Inferior parietal cortex (tissue), 1 donor: ENCODE data around the gene WDR74.
"Not testable (repeated sequence)": the region's sequence is repeated elsewhere in the genome, so short reads cannot be mapped to it uniquely, and the experiment has no call there.

Experiments
- DNase-seq: peaks from one replicate; pipeline ENCODE4 v3.0.0-alpha.2; 2016; ENCODE audit errors: extremely low spot score

Gene WDR74

DNA sequence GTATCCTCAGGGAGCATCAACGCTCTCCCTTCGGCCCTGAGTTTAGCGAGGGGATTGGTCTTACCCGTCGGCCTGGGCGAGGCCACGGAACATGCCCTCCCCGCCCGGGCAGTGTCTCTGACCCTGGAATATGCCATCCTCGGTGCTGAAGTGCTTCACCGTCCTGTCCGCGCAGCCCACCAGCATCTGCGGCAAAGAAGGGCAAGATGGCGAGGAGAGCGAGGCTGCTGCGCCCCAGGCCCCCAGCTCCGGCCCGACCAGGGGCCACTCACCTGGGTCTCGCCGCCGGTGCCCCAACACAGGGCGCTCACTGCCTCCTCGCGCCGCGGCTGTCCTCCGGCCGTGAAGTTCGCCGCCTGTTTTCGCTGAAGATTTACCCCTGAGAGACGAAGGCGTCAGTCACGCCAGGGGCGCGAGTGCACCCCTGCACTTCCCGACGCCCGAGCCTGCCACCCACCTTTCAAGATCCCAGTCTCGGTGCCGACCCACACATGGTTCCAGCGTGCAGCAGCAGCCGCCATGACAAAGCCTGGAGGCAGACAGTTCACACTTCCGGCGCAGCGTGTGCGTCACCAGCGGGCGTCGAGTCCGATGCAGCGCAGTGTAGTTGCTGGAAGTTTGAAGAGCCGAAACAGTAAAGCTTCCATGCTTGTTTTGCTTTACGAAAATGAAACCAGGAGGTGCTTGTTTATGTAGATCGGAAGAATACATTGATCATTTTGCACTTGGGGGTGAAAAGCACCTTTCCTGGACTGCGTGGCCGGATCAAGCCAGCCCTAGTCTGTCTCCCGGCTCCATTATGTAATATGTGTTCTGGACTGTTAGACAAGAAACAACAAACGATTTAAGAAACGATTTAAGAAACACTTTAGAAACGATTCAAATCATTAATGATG lies at the start of gene WDR74:
Gene WDR74 (minus strand): TSS at position 541 of the 896 bp plus-strand sequence. CDS start 20 bp downstream, at position 521.
- DNase-seq, result peak; percentile 98

DNA sequence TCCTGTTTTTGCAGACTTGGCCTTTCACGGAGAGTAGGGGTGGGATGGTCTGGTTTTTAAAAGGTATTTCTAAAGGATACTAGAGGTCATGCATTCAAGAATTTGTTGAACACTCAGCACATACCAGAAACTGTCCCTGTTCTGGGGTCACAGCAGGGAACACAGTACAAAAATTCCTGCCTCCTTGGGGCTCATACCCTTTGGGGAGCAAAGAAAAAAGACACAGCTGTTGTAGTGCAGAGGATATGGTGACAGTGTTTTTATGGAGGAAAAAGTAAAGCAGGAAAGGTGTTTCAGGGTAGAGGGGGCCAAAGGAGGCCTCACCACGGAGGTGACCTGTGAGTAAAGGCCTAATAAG lies 49.7 kb upstream of the WDR74 start:
- DNase-seq, result no peak

DNA sequence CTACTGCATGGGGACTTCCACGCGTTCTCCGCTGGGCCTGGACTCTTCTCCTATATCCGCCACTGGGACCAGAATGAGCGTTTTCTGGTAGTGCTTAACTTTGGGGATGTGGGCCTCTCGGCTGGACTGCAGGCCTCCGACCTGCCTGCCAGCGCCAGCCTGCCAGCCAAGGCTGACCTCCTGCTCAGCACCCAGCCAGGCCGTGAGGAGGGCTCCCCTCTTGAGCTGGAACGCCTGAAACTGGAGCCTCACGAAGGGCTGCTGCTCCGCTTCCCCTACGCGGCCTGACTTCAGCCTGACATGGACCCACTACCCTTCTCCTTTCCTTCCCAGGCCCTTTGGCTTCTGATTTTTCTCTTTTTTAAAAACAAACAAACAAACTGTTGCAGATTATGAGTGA lies 49.0 kb upstream of the WDR74 start:
- DNase-seq, result no peak

DNA sequence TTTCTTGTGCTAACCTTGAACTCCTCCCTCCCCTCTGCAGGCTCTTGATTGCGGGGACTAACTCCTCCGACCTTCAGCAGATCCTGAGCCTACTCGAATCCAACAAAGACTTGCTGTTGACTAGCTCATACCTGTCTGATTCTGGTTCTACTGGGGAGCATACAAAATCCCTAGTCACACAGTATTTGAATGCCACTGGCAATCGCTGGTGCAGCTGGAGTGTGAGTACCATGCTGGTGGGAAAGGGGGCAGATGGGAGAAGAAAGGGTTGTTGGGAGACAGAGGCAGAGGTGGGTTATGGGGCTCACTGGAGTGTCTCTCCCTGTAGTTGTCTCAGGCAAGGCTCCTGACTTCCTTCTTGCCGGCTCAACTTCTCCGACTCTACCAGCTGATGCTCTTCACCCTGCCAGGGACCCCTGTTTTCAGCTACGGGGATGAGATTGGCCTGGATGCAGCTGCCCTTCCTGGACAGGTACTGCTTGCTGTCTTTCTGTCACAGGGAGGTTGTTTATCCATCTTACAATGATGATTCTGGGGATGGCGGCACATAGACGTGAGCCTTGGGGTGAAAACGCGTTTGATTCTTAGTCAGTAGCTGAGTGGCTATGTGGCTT lies 45.9 kb upstream of the WDR74 start:
- no peak for DNase-seq

DNA sequence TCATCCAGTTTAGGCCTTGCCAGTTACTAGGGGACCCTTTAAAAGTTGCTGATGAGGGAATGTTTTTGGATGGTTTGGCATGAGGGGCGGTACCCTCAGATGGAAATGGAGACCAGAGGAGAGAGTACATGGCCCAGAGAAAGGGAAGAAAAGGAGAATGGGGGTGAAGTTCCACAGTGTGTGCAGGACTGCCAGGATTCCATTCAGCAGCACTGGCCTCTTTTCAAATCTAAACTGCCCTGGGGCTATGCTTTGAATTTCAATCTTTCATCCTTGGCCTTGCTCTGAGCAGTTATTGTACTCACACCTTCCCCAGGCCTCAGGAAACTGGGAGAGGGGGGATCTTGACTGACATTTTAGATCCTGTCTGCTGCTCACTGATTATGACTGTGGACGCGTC lies 44.3 kb upstream of the WDR74 start:
- DNase-seq, result no peak

DNA sequence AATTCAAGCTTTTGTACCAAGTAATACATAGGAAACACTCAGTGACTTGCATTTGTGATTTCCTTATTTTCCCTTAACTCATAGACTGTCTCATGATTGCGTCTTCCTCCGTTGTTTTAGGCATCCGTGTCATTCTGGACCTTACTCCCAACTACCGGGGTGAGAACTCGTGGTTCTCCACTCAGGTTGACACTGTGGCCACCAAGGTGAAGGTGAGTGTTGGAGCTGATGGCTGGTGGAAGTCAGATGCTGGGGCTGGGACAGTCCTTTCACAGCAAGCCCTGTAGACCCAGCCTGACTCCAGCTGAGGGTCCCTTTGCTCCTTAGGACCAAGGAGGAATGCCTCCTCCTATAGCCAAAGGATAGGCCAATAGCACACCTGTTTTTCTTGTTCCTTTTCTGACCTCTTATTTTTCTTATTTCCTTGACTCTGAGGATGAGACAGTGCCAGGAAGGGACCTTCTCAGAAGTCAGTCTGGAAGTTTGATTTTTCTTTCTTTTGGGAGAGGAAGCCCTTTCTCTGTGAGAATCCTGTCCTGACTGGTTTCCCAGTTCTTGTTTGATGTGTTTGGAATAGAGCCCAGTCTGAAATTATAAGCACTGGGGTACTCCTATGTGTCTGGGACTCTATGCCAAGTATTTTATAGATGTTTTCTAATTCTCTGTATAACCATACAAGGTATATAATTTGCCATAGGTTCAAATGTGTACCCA lies 43.6 kb upstream of the WDR74 start:
- no peak for DNase-seq

DNA sequence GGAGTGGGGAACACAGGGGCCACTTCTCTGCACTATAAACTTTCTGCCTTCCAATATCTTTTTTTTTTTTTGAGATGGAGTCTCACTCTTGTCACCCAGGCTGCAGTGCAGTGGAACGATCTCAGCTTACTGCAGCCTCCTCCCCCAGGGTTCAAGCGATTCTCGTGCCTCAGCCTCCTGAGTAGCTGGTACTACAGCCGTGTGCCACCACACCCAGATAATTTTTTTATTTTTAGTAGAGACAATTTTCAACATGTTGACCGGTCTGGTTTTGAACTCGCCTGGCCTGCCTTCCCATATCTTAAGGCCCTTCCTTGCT lies 43.0 kb upstream of the WDR74 start:
- DNase-seq, result no peak

DNA sequence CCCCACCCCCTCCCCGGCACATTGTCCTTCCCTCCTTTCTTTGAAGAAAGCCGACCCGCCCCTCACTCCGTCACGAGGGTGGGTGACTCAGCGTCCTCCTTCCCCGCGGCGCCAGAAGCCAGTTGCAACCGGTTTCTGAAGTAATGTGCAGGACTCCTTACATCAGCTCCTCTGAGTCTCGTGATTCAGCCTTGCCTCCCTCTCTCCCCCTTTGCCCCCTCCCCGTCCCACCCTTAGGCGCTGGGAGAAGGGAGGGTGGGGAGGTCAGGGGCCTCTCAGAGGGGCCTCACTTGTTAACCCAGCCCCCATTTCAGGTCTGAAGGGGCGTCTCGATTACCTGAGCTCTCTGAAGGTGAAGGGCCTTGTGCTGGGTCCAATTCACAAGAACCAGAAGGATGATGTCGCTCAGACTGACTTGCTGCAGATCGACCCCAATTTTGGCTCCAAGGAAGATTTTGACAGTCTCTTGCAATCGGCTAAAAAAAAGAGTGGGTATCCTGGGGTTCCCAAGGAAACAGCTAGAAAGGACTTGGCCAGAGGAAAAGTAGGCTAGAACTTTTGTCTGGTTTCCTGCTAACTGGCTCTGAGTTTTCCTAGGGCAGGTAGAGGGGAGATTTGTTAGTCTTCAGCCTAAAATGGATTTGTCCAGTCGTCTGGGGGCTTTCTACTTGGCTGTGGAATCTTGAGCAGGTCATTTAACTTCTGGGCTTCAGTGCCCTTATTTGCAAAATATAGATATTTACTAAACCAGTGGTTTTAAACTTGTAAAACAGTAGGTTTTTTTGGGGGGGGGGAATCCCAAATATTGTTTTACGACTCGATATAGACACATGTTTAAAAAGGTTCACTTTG lies 42.4 kb upstream of the WDR74 start:
- peak; percentile 84 for DNase-seq

DNA sequence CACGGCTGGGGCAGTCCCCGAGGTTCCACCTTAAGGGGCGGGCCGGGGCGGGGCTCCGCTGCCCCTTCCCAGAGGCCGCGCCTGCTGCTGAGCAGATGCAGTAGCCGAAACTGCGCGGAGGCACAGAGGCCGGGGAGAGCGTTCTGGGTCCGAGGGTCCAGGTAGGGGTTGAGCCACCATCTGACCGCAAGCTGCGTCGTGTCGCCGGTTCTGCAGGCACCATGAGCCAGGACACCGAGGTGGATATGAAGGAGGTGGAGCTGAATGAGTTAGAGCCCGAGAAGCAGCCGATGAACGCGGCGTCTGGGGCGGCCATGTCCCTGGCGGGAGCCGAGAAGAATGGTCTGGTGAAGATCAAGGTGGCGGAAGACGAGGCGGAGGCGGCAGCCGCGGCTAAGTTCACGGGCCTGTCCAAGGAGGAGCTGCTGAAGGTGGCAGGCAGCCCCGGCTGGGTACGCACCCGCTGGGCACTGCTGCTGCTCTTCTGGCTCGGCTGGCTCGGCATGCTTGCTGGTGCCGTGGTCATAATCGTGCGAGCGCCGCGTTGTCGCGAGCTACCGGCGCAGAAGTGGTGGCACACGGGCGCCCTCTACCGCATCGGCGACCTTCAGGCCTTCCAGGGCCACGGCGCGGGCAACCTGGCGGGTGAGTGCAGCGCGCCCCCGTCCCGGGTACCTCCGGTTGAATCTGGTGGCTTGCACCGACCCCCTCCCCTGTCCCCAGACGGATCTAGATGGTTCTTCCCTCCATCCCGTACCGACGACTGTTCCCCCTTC lies 41.6 kb upstream of the WDR74 start, which contains the start of gene SLC3A2:
Gene SLC3A2 (plus strand): TSS at position 94 of the 776 bp plus-strand sequence. CDS start 128 bp downstream, at position 222.
- peak; percentile 81 for DNase-seq

DNA sequence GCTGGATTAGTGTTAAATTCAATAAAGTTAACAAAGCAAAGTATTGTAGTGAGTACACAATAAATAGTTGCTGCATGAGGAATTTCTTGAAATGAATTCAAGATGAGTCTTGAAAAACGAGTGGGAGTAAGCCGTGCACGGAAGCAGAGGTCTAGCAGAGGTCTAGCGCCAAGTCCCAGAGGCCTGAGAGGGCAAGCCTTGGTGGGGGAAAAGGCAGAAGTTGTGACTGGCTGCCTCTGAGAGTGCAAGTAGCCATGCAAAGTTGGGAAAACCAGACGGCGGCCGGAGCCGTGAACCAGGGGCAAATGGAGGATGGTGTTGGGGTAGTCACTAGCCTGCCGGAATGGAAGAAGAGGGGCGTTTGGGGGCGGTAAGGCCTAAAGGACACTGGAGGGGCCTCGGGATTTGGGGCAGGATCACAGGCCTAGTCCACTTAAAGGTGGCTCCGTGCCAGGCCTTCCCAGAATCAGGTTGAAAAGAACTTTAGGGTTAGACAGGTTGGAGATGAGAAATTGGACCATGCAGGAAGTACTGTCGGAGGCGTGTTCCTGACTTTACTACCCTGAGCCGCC lies 40.9 kb upstream of the WDR74 start:
- no peak for DNase-seq

DNA sequence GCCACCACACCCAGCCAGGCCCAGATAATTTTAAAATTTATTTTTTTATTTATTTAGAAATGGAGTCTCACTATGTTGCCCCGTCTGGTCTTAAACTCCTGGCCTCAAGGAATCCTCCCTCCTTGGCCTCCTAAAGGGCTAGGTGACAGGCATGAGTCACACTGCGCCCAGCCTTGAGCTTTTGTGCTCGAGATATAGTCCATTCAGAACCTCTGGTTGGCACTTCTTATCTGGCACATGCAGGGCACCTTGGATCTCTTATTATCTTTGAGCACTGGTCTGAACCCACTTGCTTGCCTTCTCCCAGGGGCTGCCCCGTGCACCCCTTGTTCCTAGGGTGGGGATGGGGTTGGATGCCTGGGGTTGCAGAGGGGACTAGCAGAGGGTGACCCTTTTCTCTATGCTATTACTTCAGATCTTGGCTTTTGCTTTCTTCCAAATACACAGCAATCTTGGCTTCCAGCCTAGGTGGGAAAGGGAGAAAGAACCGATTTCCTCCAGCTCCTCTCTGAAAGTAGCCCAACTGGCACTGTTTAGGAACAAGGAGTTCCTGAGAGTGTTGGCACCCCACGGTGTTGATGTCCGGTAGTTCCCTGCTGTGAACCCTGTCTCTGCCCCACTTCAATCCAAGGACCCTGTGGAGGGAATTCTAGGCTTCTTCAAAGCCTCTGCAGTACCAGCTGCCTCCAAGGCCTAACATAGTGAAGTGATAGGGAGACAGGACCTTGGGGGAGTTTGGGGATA lies 40.0 kb upstream of the WDR74 start:
- DNase-seq, result no peak

DNA sequence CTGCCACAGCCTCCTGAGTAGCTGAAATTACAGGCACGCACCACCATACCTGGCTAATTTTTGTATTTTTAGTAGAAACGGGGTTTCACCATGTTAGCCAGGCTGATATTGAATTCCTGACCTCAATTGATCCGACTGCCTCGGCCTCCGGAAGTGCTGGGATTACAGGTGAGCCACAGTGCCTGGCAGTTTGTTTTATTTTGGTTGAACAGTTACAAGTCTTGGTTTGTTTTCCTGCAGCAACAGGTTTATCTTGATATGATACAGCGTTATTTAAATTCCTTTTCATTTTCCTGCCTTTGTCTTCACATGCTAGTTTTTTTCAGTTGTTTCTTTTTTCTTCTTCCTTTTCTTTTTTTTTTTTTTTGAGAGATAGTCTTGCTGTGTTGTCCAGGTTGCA lies 37.3 kb upstream of the WDR74 start:
- no peak for DNase-seq

DNA sequence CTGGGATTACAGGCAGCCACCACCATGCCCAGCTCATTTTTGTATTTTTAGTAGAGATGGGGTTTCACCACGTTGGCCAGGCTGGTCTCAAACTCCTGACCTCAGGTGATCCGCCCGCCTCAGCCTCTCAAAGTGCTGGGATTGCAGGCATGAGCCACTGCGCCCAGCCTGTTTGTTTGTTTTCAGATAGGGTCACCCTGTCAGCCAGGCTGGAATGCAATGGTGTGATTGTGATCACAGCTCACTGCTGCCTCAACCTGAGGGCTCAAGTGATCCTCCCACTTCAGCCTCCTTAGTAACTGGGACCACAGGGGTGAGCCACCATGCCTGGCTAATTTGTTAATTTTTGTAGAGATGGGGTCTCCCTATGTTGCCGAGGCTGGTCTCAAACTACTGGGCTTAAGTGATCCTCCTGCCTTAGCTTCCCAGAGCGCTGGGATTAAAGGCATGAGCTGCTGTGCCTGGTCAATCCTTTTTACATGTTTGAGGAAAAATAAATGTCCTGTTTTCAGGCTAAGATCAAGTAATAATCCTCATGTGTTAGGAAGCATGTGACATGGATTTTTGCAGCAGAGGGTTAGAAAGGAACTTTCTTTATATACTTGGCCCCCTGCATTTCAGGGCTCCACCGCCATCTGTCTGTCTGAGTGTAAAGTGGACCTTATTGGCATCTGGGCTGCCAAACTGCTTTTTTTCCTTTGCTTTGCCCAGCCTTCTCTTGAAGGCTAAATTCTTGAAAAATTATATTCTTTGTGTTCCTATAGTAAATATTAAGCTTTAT lies 36.5 kb upstream of the WDR74 start:
- DNase-seq, result no peak

DNA sequence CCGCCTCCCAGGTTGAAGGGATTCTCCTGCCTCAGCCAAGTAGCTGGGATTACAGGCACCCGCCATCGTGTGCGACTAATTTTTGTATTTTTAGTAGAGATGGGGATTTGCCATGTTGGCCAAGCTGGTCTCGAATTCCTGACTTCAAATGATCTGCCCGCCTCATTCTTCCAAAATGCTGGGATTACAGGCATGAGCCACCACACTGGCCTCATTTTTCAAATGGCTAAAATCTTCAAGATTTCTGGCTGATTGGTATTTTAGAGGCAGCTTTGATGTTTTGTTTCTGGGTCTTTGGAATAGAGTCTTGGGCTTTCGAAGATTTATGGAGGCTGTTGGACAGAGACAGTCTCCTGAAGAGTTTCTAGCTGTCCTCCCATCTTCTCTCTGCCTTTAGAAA lies 35.5 kb upstream of the WDR74 start:
- no peak for DNase-seq

DNA sequence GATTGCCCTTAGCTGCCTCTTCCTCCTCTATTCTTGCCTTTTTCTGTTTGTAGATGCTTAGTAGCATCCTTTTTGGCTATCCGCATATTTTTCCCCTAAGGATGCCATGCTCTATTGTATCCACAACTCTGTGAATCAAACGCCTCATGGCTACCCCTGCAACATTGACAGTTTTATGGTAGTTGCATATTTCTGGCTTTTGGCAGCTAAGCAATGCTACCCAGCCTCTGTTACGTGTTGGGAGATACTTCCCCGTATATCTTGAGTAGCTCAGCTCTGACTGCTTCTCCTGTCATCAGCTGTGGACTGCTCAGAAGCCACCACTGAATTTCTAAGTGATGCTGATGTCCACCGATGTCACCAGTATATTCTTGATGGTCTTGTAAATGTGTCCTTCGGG lies 26.2 kb upstream of the WDR74 start:
- DNase-seq, result no peak

DNA sequence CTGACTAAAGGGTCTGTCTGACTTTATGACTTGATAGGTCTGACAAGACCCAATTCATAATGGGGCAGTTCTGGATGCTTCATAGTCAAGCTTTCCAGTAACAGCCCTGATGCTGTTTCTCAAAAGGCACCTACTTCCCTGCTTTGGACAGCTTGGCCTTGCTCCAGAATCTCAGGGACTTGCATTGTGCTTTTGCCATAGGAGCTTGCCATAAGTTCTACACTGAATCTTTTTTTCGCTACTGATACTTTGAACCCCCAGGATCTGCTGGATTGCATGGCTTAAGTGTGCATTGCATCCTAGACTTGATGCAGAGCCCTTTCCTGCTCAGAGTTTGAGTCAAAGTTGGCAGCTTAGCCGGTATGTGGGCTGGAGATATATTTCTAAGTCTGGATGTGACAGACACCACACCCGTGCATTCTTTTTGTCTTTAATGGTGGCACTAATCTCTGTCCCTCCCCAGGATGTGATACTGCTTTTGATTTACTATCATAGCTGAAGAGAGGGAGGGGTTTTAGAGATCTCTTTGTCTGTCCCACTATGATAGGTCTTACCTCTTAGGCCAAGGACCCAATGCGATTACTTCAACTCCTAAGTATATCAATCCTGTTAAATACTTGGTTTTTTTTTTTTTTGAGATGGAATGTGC lies 24.4 kb upstream of the WDR74 start:
- DNase-seq, result no peak

DNA sequence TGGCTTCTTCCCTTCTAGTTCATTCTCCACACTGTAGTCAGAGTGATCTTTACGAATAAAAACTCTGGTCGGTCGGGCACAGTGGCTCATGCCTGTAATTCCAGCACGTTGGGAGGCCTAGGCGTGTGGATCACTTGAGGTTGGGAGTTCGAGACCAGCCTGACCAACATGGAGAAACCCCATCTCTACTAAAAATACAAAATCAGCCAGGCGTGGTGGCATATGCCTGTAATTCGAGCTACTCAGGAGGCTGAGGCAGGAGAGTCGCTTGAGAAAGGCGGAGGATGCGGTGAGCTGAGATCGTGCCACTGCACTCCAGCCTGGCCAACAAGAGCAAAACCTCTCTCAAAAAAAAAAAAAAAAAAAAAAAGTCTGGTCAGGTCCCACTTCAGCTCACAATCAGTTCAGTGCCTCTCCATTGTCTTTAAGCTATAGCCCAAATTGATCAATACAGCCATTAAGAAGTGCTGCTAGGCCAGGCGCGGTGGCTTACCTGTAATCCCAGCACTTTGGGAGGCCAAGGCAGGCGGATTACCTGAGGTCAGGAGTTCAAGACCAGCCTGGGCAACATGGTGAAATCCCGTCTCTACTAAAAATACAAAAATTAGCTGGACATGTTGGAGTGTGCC lies 22.3 kb upstream of the WDR74 start:
- not testable (repeated sequence) for DNase-seq
